Measurements from ENCODE around the gene RNASEH2A.
A peak's percentile ranks its signal among the peaks of the same experiment; 100 is the strongest.
"Not testable (repeated sequence)": the region's sequence is repeated elsewhere in the genome, so short reads cannot be mapped to it uniquely, and the experiment has no call there.

RNASEH2A gene

GRCh38 chr19:12794971-12795381, 11.4 kb upstream of the RNASEH2A start:
- 85 to 95% methylated on average over 6 to 9 of the region's 9 CpGs for WGBS, 2 experiments (ENCODE audit: insufficient coverage in 2 of 2)
- Histone ChIP-seq H3K27ac (ENCODE audit: low read depth, low read length, severe bottlenecking) (no peak overlapping the region), H3K4me1 (ENCODE audit: control insufficient read depth, insufficient read depth, low read length, poor library complexity, severe bottlenecking) (peaks cover 11% of the 10 kb centered on the region)

GRCh38 chr19:12796146-12797071, 10.0 kb upstream of the RNASEH2A start:
- Histone ChIP-seq H3K4me3 (ENCODE audit: extremely low read depth, insufficient read depth, low read length, poor library complexity, severe bottlenecking) (no peak overlapping the region), H3K4me1 (ENCODE audit: control insufficient read depth, insufficient read depth, low read length, poor library complexity, severe bottlenecking) (peaks cover 7% of the 10 kb centered on the region), H3K36me3 (ENCODE audit: control insufficient read depth, insufficient read depth, low read length) (peaks cover 22% of the 10 kb centered on the region), H3K9me3 (ENCODE audit: control insufficient read depth, low read length) (no peaks in the 10 kb centered on the region), H3K27ac (ENCODE audit: low read depth, low read length, severe bottlenecking) (peak overlapping the region; percentile 45)
- WGBS, 2 experiments (ENCODE audit: insufficient coverage in 2 of 2), result 32 to 33% methylated on average over 10 to 11 of the region's 18 CpGs

More at GRCh38 chr19:12794971-12795381, 11.4 kb upstream of the RNASEH2A start:
- no peak overlapping the region for H3K4me3 ChIP-seq (ENCODE audit: extremely low read depth, insufficient read depth, low read length, poor library complexity, severe bottlenecking)
- H3K36me3 ChIP-seq (ENCODE audit: control insufficient read depth, insufficient read depth, low read length), result peaks cover 16% of the 10 kb centered on the region
- no peaks in the 10 kb centered on the region for H3K9me3 ChIP-seq (ENCODE audit: control insufficient read depth, low read length)

GRCh38 chr19:12797141-12797587, 9.2 kb upstream of the RNASEH2A start:
- Histone ChIP-seq H3K36me3 (ENCODE audit: control insufficient read depth, insufficient read depth, low read length) (peaks cover 22% of the 10 kb centered on the region), H3K4me3 (ENCODE audit: extremely low read depth, insufficient read depth, low read length, poor library complexity, severe bottlenecking) (no peak overlapping the region)

GRCh38 chr19:12797607-12798006, 8.8 kb upstream of the RNASEH2A start:
- H3K9me3 ChIP-seq (ENCODE audit: control insufficient read depth, low read length); H3K27ac ChIP-seq (ENCODE audit: low read depth, low read length, severe bottlenecking); H3K4me3 ChIP-seq (ENCODE audit: extremely low read depth, insufficient read depth, low read length, poor library complexity, severe bottlenecking): not testable (repeated sequence)
- 89 to 95% methylated on average over 4 to 7 of the region's 7 CpGs for WGBS, 2 experiments (ENCODE audit: insufficient coverage in 2 of 2)
- peaks cover 22% of the 10 kb centered on the region for H3K36me3 ChIP-seq (ENCODE audit: control insufficient read depth, insufficient read depth, low read length)
- H3K4me1 ChIP-seq (ENCODE audit: control insufficient read depth, insufficient read depth, low read length, poor library complexity, severe bottlenecking), result peaks cover 11% of the 10 kb centered on the region

More at GRCh38 chr19:12797141-12797587, 9.2 kb upstream of the RNASEH2A start:
- Histone ChIP-seq H3K9me3 (ENCODE audit: control insufficient read depth, low read length) (no peaks in the 10 kb centered on the region), H3K4me1 (ENCODE audit: control insufficient read depth, insufficient read depth, low read length, poor library complexity, severe bottlenecking) (peaks cover 7% of the 10 kb centered on the region), H3K27ac (ENCODE audit: low read depth, low read length, severe bottlenecking) (no peak overlapping the region)
- 96 to 100% methylated on average over 6 of the region's 6 CpGs for WGBS, 2 experiments (ENCODE audit: insufficient coverage in 2 of 2)

GRCh38 chr19:12799742-12800465, 6.5 kb upstream of the RNASEH2A start:
- 93 to 98% methylated on average over 17 to 18 of the region's 18 CpGs for WGBS, 2 experiments (ENCODE audit: insufficient coverage in 2 of 2)

GRCh38 chr19:12800466-12800770, 6.0 kb upstream of the RNASEH2A start:
- H3K36me3 ChIP-seq (ENCODE audit: control insufficient read depth, insufficient read depth, low read length), result peaks cover 22% of the 10 kb centered on the region
- WGBS, 2 experiments (ENCODE audit: insufficient coverage in 2 of 2), result 88% methylated on average over 1 of the region's 1 CpG; no CpG with 5 or more reads in 1 of the 2 experiments
- H3K4me3 ChIP-seq (ENCODE audit: extremely low read depth, insufficient read depth, low read length, poor library complexity, severe bottlenecking), result peak overlapping the region; percentile 84
- no peaks in the 10 kb centered on the region for H3K9me3 ChIP-seq (ENCODE audit: control insufficient read depth, low read length)
- peaks cover 13% of the 10 kb centered on the region for H3K4me1 ChIP-seq (ENCODE audit: control insufficient read depth, insufficient read depth, low read length, poor library complexity, severe bottlenecking)
- H3K27ac ChIP-seq (ENCODE audit: low read depth, low read length, severe bottlenecking), result no peak overlapping the region

More at GRCh38 chr19:12799742-12800465, 6.5 kb upstream of the RNASEH2A start:
- H3K36me3 ChIP-seq (ENCODE audit: control insufficient read depth, insufficient read depth, low read length), result peaks cover 22% of the 10 kb centered on the region
- peaks cover 13% of the 10 kb centered on the region for H3K4me1 ChIP-seq (ENCODE audit: control insufficient read depth, insufficient read depth, low read length, poor library complexity, severe bottlenecking)
- H3K4me3 ChIP-seq (ENCODE audit: extremely low read depth, insufficient read depth, low read length, poor library complexity, severe bottlenecking), result no peak overlapping the region
- H3K9me3 ChIP-seq (ENCODE audit: control insufficient read depth, low read length), result no peaks in the 10 kb centered on the region
- H3K27ac ChIP-seq (ENCODE audit: low read depth, low read length, severe bottlenecking), result no peak overlapping the region

GRCh38 chr19:12800923-12801465, 5.4 kb upstream of the RNASEH2A start:
- Histone ChIP-seq H3K36me3 (ENCODE audit: control insufficient read depth, insufficient read depth, low read length) (peaks cover 22% of the 10 kb centered on the region), H3K27ac (ENCODE audit: low read depth, low read length, severe bottlenecking) (peak overlapping the region; percentile 31), H3K9me3 (ENCODE audit: control insufficient read depth, low read length) (no peaks in the 10 kb centered on the region), H3K4me3 (ENCODE audit: extremely low read depth, insufficient read depth, low read length, poor library complexity, severe bottlenecking) (peak overlapping the region; percentile 84), H3K4me1 (ENCODE audit: control insufficient read depth, insufficient read depth, low read length, poor library complexity, severe bottlenecking) (peaks cover 10% of the 10 kb centered on the region)
- 5 to 8% methylated on average over 35 to 38 of the region's 38 CpGs for WGBS, 2 experiments (ENCODE audit: insufficient coverage in 2 of 2)

- H3K27ac ChIP-seq (ENCODE audit: low read depth, low read length, severe bottlenecking), result peak within 1 kb of the TSS; percentile 31
- H3K36me3 ChIP-seq (ENCODE audit: control insufficient read depth, insufficient read depth, low read length), result peaks cover 22% of the 10 kb centered on the region
- peak within 1 kb of the TSS; percentile 84 for H3K4me3 ChIP-seq (ENCODE audit: extremely low read depth, insufficient read depth, low read length, poor library complexity, severe bottlenecking)
- no peaks in the 10 kb centered on the region for H3K9me3 ChIP-seq (ENCODE audit: control insufficient read depth, low read length)
- WGBS, 2 experiments (ENCODE audit: insufficient coverage in 2 of 2), result 0% methylated on average over 74 to 76 of the region's 78 CpGs
- H3K4me1 ChIP-seq (ENCODE audit: control insufficient read depth, insufficient read depth, low read length, poor library complexity, severe bottlenecking), result peaks cover 6% of the 10 kb centered on the region
Observed at GRCh38 chr19:12801466-12802266, 4.7 kb upstream of the RNASEH2A start, which contains the start of the genes PRDX2 and THSD8. Gene PRDX2 (minus strand): TSS chr19:12801800. CDS start chr19:12801261, 539 bp downstream. Gene THSD8 (plus strand): TSS chr19:12802069. CDS start chr19:12802072, 3 bp downstream.

GRCh38 chr19:12802267-12803106, 3.9 kb upstream of the RNASEH2A start:
- no peaks in the 10 kb centered on the region for H3K9me3 ChIP-seq (ENCODE audit: control insufficient read depth, low read length)
- peaks cover 26% of the 10 kb centered on the region for H3K36me3 ChIP-seq (ENCODE audit: control insufficient read depth, insufficient read depth, low read length)
- no peak overlapping the region for H3K27ac ChIP-seq (ENCODE audit: low read depth, low read length, severe bottlenecking)
- peak overlapping the region; percentile 84 for H3K4me3 ChIP-seq (ENCODE audit: extremely low read depth, insufficient read depth, low read length, poor library complexity, severe bottlenecking)
- WGBS, 2 experiments (ENCODE audit: insufficient coverage in 2 of 2), result 44 to 55% methylated on average over 12 to 17 of the region's 22 CpGs
- peaks cover 13% of the 10 kb centered on the region for H3K4me1 ChIP-seq (ENCODE audit: control insufficient read depth, insufficient read depth, low read length, poor library complexity, severe bottlenecking)

All from mesodermal cell (in vitro differentiated cells).